Caco-2 (cell line): Measurements from ENCODE around the gene C10orf67. TPM values are rescaled to one million over a fixed set of nuclear protein-coding genes. Genes with fewer than 3 reads are reported as not detected.

Experiments
- BruUV-seq: library from RNA; stranded (reverse); fragments of 400-500 nt; replicated peaks from 2 replicates; lab custom pipeline; 2021; lab: Mats Ljungman, UMichigan
- CTCF ChIA-PET: fragments of 300-600 bp; sonication (Branson Sonifier 250); formaldehyde crosslinking; loops from one replicate; lab custom pipeline; 2022; ENCODE audit warnings: antibody characterized with exemption; lab: Charles Lee
- POLR2A ChIA-PET: fragments of 300-600 bp; sonication (Branson Sonifier 250); formaldehyde crosslinking; loops from one replicate; lab custom pipeline; 2022; ENCODE audit warnings: antibody characterized with exemption; lab: Charles Lee
- DNase-seq, 2 experiments: peaks; one replicate each; pipeline versions ENCODE4 v3.0.0 to v3.0.0-alpha.2; 2020 to 2022
- H3K27me3 ChIP-seq: replicated peaks from 2 replicates; pipeline ENCODE4 v1.6.0; 2011; ENCODE audit warnings: low read length; ENCODE audit not compliant: control insufficient read depth, insufficient read depth
- H3K36me3 ChIP-seq: 2 replicates; pipeline ENCODE4 v1.5.1; 2011; ENCODE audit warnings: low read length; ENCODE audit not compliant: control insufficient read depth, insufficient read depth
- H3K4me1 ChIP-seq: fragments of 250-450 bp; sonication (Bioruptor Pico); 2 replicates; pipeline ENCODE4 v1.5.1; 2020; ENCODE audit warnings: mild to moderate bottlenecking
- H3K4me3 ChIP-seq: 2 replicates; pipeline ENCODE4 v1.5.1; 2011; ENCODE audit warnings: low read depth, mild to moderate bottlenecking, control low read depth, low read length
- H3K9me3 ChIP-seq: fragments of 250-450 bp; sonication (Bioruptor Pico); 2 replicates; pipeline ENCODE4 v1.5.1; 2020; ENCODE audit warnings: mild to moderate bottlenecking, moderate library complexity
- H3K27ac Mint-ChIP-seq: one replicate; pipeline ENCODE4 v1.8.0; 2022; ENCODE audit warnings: mixed read lengths; ENCODE audit not compliant: unreplicated experiment
- H3K27me3 Mint-ChIP-seq: one replicate; pipeline ENCODE4 v1.8.0; 2022; ENCODE audit warnings: mixed read lengths; ENCODE audit not compliant: insufficient read depth, unreplicated experiment
- H3K36me3 Mint-ChIP-seq: one replicate; pipeline ENCODE4 v1.8.0; 2022; ENCODE audit warnings: mild to moderate bottlenecking, mixed read lengths; ENCODE audit not compliant: insufficient read depth, unreplicated experiment
- H3K4me1 Mint-ChIP-seq: one replicate; pipeline ENCODE4 v1.8.0; 2022; ENCODE audit warnings: low read depth, mixed read lengths; ENCODE audit not compliant: unreplicated experiment
- H3K4me3 Mint-ChIP-seq: one replicate; pipeline ENCODE4 v1.8.0; 2022; ENCODE audit warnings: mild to moderate bottlenecking, moderate library complexity, mixed read lengths; ENCODE audit not compliant: unreplicated experiment
- H3K9me3 Mint-ChIP-seq: one replicate; pipeline ENCODE4 v1.8.0; 2022; ENCODE audit warnings: mixed read lengths; ENCODE audit not compliant: unreplicated experiment
- CTCF ChIP-seq, 2 experiments: fragments of 200-600 bp in 1 of 2; IDR thresholded peaks; 1 replicate in 1 of 2; 2 replicates in 1 of 2; pipeline versions ENCODE4 v1.5.1 to v1.8.0; 2011 to 2022; ENCODE audit warnings: antibody characterized with exemption in 1 of 2, control low read depth in 1 of 2, inconsistent platforms in 1 of 2, low read depth in 1 of 2, low read length in 1 of 2, mild to moderate bottlenecking in 1 of 2, moderate library complexity in 1 of 2; ENCODE audit not compliant: insufficient read depth in 1 of 2, severe bottlenecking in 1 of 2, unreplicated experiment in 1 of 2
- intact Hi-C: fragments of 100-400 bp; cut with micrococcal nuclease; formaldehyde crosslinking; loops from one replicate; pipeline ENCODE4 v1.10.0; 2022; ENCODE audit not compliant: unreplicated experiment
- total RNA-seq: library from RNA; stranded (reverse); gene quantifications from 2 replicates; pipeline ENCODE4 v1.2.3, GENCODE V29; 2022

Gene C10orf67
- total RNA-seq, 1 experiment from 2014 or later: not detected

- POLR2A ChIA-PET: no interaction called here
- intact Hi-C loops: no loop called here
- no peak overlapping the region for H3K4me3 Mint-ChIP-seq
- no peaks in the 10 kb centered on the region for H3K36me3 Mint-ChIP-seq
- no peak for TF ChIP-seq CTCF (IDR thresholded peaks at IDR 0.05; ENCODE audit: insufficient read depth in 1 of 2, low read depth in 1 of 2, low read length in 1 of 2, severe bottlenecking in 1 of 2, unreplicated experiment in 1 of 2)
- BruUV-seq: no TSS peak
- CTCF ChIA-PET: interaction anchor here (1.1 kb wide), 1 partner anchor 14 kb away, joined by 5 read pairs; no protein-coding TSS in a partner anchor
- no peaks in the 10 kb centered on the region for H3K27me3 Mint-ChIP-seq
- peaks cover 18% of the 10 kb centered on the region for H3K9me3 Mint-ChIP-seq
- Histone ChIP-seq H3K36me3 (no peaks in the 10 kb centered on the region), H3K4me1 (no peaks in the 10 kb centered on the region), H3K9me3 (peaks cover 26% of the 10 kb centered on the region), H3K4me3 (no peak overlapping the region), H3K27me3 (no peaks in the 10 kb centered on the region)
- no peak overlapping the region for H3K27ac Mint-ChIP-seq
- H3K4me1 Mint-ChIP-seq: no peaks in the 10 kb centered on the region
- no peak for DNase-seq
These were observed 74.1 kb downstream of the C10orf67 start for GRCh38 chr10:23270531-23270930.

GRCh38 chr10:23263441-23264164 is 81.0 kb downstream of the C10orf67 start:
- BruUV-seq: no TSS peak
- Mint-ChIP-seq H3K4me1 (no peaks in the 10 kb centered on the region), H3K36me3 (no peaks in the 10 kb centered on the region), H3K9me3 (no peaks in the 10 kb centered on the region), H3K4me3 (no peak overlapping the region), H3K27ac (no peak overlapping the region), H3K27me3 (peaks cover 14% of the 10 kb centered on the region)
- Histone ChIP-seq H3K27me3 (no peaks in the 10 kb centered on the region; the same call in 1 of the 2 replicates), H3K36me3 (no peaks in the 10 kb centered on the region), H3K4me3 (no peak overlapping the region), H3K4me1 (no peaks in the 10 kb centered on the region), H3K9me3 (no peaks in the 10 kb centered on the region)
- ChIA-PET POLR2A (no interaction called here), CTCF (no interaction called here)
- intact Hi-C loops: no loop called here
- no peak for DNase-seq
- no peak for TF ChIP-seq CTCF (IDR thresholded peaks at IDR 0.05; ENCODE audit: insufficient read depth in 1 of 2, low read depth in 1 of 2, low read length in 1 of 2, severe bottlenecking in 1 of 2, unreplicated experiment in 1 of 2)

GRCh38 chr10:23262928-23263327 is 81.7 kb downstream of the C10orf67 start:
- no peak for DNase-seq
- Histone ChIP-seq H3K27me3 (no peaks in the 10 kb centered on the region; the same call in 1 of the 2 replicates), H3K4me3 (no peak overlapping the region), H3K36me3 (no peaks in the 10 kb centered on the region), H3K9me3 (no peaks in the 10 kb centered on the region), H3K4me1 (no peaks in the 10 kb centered on the region)
- Mint-ChIP-seq H3K9me3 (no peaks in the 10 kb centered on the region), H3K27me3 (peaks cover 14% of the 10 kb centered on the region), H3K36me3 (no peaks in the 10 kb centered on the region), H3K4me3 (no peak overlapping the region), H3K4me1 (no peaks in the 10 kb centered on the region), H3K27ac (no peak overlapping the region)
- BruUV-seq: no TSS peak
- TF ChIP-seq CTCF (IDR thresholded peaks at IDR 0.05; ENCODE audit: insufficient read depth in 1 of 2, low read depth in 1 of 2, low read length in 1 of 2, severe bottlenecking in 1 of 2, unreplicated experiment in 1 of 2): no peak
- ChIA-PET CTCF (no interaction called here), POLR2A (no interaction called here)
- intact Hi-C loops: no loop called here
